Activated T-helper 1 cell treated with anti-CD3 and anti-CD28 coated beads, Interleukin-2, amount 50 U/mL, for 16 hours (primary cell): ENCODE results near the gene TTC34.

Source experiments
- DNase-seq, 2 donors: peaks; one replicate each; pipeline ENCODE4 v3.0.0-alpha.2; 2020; ENCODE audit warnings: low read depth in 1 of 2, low spot score in 1 of 2

TTC34 gene

DNA sequence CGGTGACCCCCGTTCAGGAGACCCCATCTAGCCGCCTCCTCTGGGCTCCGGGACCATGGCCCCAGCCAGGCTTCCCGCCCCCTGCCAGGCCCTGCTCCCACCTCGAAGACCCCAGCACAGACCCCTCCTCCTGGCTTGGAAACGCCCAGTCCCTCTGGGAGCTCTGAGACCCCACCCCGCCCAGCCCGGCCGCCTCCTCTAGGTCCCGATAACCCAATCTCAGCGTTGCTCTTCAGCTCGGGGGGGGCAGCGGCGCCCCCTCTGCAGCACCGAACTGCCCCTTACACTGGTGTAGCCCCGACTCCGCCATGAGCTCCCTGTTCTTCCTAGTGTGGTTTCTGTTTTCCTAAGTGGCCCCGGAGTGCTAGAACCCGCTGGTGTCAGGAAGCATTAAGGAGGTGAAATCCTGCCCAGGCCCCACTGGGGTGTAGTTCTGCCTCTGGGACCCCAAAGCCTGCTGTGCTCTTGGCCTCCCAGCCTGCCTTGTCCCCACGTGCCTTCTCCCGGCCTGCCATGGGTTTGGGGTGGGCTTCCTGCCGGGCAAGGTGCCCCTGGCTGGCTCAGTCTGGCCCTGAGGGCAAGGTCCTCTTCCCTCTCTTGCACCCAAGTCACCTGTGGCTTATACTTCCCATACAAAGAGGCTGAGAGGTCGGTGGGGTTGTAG lies 157.9 kb downstream of the TTC34 start:
- DNase-seq: peak in 1 of 2 donors; percentile 3

DNA sequence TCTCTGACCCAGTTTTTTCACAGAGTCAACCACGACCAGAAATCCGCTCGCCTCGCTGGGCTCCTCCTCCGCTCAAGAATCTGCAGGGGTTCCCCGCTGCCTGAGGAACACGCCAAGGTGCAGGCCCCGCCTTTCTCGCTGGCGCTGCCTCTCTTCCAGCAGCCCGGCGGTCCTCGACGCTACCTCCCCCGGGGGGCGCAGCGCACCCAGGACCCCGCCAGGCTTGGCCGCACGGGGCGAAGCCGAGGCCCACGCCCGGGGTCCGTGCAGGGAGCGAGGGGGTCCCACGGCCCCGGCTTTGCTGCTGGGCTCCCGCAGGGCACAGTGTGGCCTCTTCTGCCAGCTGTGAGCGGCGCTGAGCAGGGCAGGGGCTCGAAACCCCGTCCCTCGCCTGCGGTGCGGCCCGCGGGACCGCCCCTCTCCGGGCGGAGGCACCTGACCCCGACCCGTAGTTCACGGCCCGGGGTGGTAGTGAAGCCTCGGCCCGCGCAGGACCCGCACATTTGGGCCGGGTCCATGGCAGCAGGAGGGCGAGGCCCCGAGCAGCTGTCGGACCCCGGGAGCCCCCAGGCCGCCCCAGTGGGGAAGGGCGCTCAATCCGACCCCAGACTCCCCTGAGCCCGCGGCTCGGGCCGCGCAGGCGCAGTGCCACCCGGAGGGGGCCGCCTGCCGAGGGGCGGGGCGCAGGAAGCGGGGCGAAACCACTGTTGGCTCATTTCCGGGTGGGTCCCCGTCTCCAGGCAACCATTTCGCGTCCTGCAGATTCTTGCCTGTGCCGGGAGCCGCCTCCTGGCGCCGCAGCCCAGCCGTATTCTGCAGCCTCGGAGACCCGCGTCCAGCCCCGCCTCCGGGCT lies 158.7 kb downstream of the TTC34 start:
- DNase-seq: peak; percentile 88 to 90

DNA sequence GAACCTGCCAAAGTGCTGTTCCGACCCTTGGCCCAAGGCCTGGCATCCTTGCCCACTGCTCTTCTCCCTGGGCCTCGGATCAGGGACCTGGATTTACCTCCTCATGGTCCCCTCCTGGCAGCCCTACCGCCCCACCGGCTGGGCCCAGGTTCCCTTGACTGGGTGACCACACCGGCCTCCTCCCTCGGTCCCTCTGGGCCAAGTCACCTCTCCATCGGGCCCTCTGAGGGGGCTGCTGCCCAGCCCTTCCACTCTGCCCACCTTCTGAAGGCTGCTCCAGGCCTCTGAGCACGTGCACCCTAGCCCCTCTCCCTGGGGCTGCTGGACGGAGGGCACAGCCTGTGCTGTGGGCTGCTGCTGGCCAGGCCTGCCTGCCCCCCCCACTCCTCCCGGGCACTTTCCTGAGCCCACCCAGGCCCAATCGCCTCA lies 159.3 kb downstream of the TTC34 start:
- no peak for DNase-seq

GRCh38 chr1:2641381-2642130 lies 159.9 kb downstream of the TTC34 start:
- DNase-seq: no peak

GRCh38 chr1:2640626-2641025 lies 160.9 kb downstream of the TTC34 start:
- no peak for DNase-seq

DNA sequence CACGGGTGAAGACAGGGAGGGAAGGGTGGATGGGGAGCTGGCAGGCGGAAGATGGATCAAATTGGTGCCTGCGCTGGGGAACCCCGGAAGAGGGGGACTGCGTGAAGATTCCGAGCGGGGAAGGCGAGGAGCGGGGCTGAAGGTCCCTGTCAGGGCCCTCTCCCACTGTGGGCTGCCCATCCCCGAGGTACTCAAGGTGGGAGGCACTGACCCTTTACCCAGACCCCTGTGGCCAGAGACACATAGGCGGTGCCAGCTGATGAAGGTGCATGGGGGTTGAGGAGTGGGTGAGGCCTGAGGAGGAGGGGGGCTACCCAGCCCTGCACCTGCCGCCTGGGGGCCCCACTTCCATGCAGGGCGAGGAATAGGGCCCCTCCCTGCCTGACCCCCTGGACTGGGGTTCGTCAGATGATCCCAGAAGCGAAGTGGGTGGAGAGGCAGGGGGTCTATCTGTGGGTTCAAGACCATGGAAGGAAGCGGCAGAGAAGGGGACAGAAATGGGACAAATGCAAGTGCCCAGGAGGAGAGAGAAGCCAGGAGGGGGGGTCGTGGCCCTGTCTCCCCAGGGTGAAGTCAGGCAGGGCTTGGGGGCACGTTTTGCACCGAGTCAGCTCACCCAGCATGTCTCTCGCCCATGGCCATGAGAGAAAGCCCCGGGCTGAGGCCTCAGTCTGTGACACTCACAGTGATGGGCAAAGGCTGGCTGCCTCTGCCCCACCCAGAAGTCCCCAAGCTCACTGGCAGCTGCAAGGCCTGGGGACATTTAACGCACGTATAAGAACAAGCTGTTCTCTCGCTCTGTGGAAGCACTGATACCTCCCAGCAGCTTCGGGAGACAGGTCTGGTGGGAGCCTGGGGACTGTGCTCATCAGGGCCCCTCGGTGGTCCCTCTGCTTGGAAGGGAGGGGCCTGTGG lies 161.6 kb downstream of the TTC34 start:
- DNase-seq: no peak

DNA sequence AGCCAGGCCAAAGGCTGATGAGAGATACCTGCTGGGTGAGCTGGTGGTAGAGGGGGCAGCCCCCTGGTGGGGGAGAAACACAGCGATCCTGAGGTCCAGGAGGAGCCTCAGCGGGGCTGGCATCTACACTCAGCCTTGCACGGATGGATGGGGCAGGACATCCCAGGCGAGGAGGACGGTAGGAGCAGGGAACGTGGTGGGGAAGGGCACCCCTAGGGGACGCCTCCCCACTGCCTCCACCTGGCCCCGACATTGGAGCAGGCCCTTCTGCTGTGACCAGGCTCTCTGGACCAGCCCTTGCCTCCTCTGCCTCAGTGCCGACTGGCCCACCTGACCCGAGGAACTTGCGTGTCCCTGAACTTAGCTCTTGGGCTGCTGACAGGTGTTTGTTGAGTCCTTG lies 162.3 kb downstream of the TTC34 start:
- no peak for DNase-seq

DNA sequence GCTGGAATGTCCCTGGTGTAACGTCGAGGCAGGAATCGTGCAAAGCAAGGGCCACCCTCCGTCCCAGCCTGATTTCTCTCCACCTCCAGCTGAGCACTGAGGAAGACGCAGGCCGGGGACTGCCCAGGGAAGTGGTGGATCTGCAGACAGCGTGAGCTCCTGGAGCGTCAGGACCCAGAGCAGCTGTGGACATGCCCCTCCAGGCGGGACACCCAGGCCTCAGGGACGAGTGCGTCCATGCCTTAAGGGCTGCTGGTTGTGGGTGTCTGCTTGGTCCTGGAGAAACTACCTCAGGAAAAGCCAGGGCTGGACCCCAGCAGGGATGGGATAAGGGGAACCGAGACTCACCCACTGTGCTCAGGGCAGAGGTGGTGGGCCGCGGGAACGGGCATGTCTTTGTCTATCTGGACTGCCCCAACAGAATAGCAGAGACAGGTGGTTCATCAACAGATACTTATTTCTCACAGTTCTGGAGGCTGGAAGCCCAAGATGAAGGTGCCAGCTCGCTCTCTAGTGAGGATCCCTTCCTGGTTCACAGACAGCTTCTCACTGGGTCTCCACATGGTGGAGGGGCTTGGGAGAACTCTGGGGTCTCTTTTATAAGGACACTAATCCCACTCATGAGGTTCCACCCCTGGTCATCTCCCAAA lies 162.9 kb downstream of the TTC34 start:
- no peak for DNase-seq

DNA sequence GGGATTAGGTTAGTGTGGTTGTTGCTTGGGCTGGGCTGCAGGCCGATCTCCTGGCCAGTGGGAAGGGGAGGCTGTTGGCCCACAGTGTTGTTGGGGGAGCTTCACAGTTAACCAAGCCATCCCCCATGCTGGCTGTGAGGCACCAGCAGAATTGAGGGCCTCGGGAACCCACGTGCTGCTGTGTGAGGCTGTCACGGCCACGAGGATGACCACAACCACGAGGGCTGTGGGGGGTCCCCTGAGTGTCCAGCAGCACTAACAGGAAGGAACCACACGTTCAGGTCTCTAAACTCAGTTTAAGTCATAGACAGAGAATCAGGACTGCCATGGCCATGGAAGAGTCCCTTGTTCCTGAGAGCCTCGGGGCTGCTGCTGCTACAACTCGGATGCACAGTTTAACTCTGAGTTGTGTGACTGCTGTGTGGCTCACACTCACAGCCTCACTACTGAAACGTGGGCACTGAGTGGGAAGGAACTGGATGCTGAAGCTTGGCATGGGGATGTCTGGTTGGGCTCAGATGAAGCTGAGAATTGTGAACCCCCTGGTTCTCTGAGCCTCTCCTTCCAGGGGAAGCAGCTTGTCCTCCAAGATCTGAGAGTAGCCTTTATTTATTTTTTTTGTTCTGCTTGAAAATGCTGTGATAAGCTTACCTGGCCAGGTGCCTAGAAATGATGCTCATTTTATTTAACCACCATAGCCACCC lies 163.9 kb downstream of the TTC34 start:
- DNase-seq: no peak

- no peak for DNase-seq
Measured at GRCh38 chr1:2636733-2637132, 164.8 kb downstream of the TTC34 start.

GRCh38 chr1:2635361-2636010 lies 166.0 kb downstream of the TTC34 start:
- DNase-seq: no peak

GRCh38 chr1:2633936-2634491 lies 167.5 kb downstream of the TTC34 start:
- DNase-seq: no peak

DNA sequence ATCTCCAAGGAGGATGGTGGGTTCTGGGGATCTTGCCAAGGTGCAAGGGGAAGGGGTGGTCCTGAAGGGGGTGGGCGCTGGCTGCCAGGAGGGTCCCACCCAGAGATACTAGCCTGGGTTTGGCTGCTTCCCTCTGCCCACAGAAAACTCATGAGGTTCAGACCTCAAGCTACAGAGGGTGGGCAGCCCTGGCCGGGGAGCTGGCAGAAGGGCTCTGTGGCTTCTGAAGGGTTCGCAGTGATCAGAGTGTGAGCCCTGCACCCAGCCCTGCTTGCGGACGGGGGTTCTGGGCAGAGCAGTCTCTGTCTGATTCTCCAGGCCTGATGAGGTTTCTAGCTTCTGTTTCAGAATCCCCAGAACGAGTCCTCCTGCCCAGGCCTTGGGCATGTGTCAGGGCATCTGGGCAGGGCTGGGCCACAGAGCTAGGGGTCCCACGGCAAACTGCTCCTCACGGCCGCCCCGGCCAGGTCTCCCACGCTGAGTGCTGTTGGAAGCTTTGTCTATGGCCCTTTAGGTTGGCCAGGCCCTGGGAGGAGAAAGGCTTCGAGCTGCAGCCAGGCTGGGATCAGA lies 168.0 kb downstream of the TTC34 start:
- no peak for DNase-seq

GRCh38 chr1:2632561-2633361 lies 168.7 kb downstream of the TTC34 start, which contains the start of gene MMEL1:
Gene MMEL1 (minus strand): TSS chr1:2633016. CDS start chr1:2629484, 3,532 bp downstream.
- DNase-seq: no peak

DNA sequence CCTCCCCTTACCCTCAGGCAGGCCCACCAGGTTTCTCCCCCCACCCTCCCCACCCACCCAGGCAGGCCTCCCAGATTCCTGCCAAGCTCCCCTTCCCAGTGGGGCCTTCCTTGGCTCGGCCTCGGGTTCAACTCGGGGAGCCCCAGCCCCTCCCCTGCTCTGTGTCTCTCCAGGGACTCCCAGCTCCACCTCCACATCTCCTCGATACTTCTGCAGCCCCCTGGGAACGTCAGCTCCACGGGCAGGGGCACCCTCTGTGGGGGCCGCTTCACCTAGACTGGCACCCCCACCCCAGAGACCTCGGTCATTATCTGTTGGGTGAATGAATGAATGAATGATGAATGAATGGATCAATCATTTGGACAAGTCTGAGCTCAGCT lies 169.5 kb downstream of the TTC34 start:
- no peak for DNase-seq

- no peak for DNase-seq
Measured at GRCh38 chr1:2631136-2632050, 170.1 kb downstream of the TTC34 start.
